H1 (cell line): ENCODE data around the gene GREB1. TPM values are rescaled to one million over a fixed set of nuclear protein-coding genes. Genes with fewer than 3 reads are reported as not detected.

ENCODE experiments used
- CTCF ChIP-seq, 3 experiments: IDR thresholded peaks; 1 replicate in 2 of 3; 2 replicates in 1 of 3; pipeline versions ENCODE4 v1.5.1 to v1.6.1; 2011; ENCODE audit warnings: low read length in 3 of 3, mild to moderate bottlenecking in 3 of 3, inconsistent platforms in 2 of 3, low read depth in 1 of 3, moderate library complexity in 1 of 3; ENCODE audit not compliant: insufficient read depth in 1 of 3; ENCODE audit errors: control extremely low read depth in 1 of 3
- GABPA ChIP-seq: IDR thresholded peaks from 2 replicates; pipeline ENCODE4 v1.6.1; 2011; ENCODE audit warnings: mild to moderate bottlenecking, low read length, moderate library complexity, borderline replicate concordance; ENCODE audit not compliant: insufficient read depth
- GTF2F1 ChIP-seq: IDR thresholded peaks from 2 replicates; pipeline ENCODE4 v1.6.1; 2012; ENCODE audit warnings: low read depth, low read length, improper control_type of control experiment, borderline replicate concordance
- MAFK ChIP-seq: IDR thresholded peaks from 2 replicates; pipeline ENCODE4 v1.6.1; 2012; ENCODE audit warnings: low read depth, mild to moderate bottlenecking, improper control_type of control experiment, low read length
- MAX ChIP-seq: IDR thresholded peaks from 2 replicates; pipeline ENCODE4 v1.6.1; 2012; ENCODE audit warnings: inconsistent platforms
- RXRA ChIP-seq: IDR thresholded peaks from 2 replicates; pipeline ENCODE4 v1.6.1; 2011; ENCODE audit warnings: low read depth, mild to moderate bottlenecking, low read length, moderate library complexity; ENCODE audit not compliant: insufficient read depth
- SAP30 ChIP-seq: fragments of 300-600 bp; sonication (generic); IDR thresholded peaks from 2 replicates; pipeline ENCODE4 v1.7.1; 2012; ENCODE audit warnings: low read length, moderate library complexity, mild to moderate bottlenecking, inconsistent platforms; ENCODE audit not compliant: insufficient read depth, insufficient replicate concordance
- YY1 ChIP-seq: IDR thresholded peaks from 2 replicates; pipeline ENCODE4 v1.6.1; 2011; ENCODE audit warnings: low read depth, mild to moderate bottlenecking, low read length
- polyA plus RNA-seq, 7 experiments: library from polyadenylated mRNA; depleted of rRNA in 3 of 7; stranded (reverse) in 5 of 7; unstranded in 2 of 7; fragments of >200 nt in 5 of 7; fragments of 200-250 nt in 2 of 7; gene quantifications; 1 replicate in 5 of 7; 2 replicates in 1 of 7; 4 replicates in 1 of 7; pipeline versions ENCODE4 v1.2.1 to v1.2.3, GENCODE V29; 2011 to 2013; ENCODE audit warnings: missing spikeins in 2 of 7, mixed read lengths in 2 of 7
- total RNA-seq: library from RNA; stranded (reverse); fragmentation: NEBNext Ultra II Directional; extraction: Animal tissue kit (Norgen Biotek cat#: 25700); gene quantifications from 2 replicates; pipeline ENCODE4 v1.2.1, GENCODE V29; 2021

The GREB1 gene
- total and polyA plus RNA-seq, 2 of the 8 experiments (the other 6 are each of a cell fraction or from before 2014, with no cell fraction given) = 7.9 to 43.4 TPM

GRCh38 chr2:11630855-11631254, 97.0 kb downstream of the GREB1 start (continued):
- TF ChIP-seq RXRA = no peak
- TF ChIP-seq SAP30 = no peak
- TF ChIP-seq MAX = no peak
- TF ChIP-seq GTF2F1 = no peak
- no peak for TF ChIP-seq MAFK
- TF ChIP-seq YY1 = no peak
- no peak for TF ChIP-seq GABPA
- no peak for TF ChIP-seq CTCF (IDR thresholded peaks at IDR 0.05; ENCODE audit: control extremely low read depth in 1 of 3, insufficient read depth in 1 of 3, low read depth in 1 of 3, low read length in 3 of 3)
